BJ (cell line): Measurements from ENCODE around the gene TRIM59. TPM values are rescaled to one million over a fixed set of nuclear protein-coding genes. Genes with fewer than 3 reads are reported as not detected.

Source experiments
- CTCF ChIA-PET: fragments of 350-600 bp; formaldehyde crosslinking; extraction: SDS; loops from one replicate; lab custom pipeline; 2021; ENCODE audit warnings: antibody characterized with exemption, inconsistent platforms; lab: Yijun Ruan, JAX
- POLR2A ChIA-PET: fragments of 300-600 bp; sonication (Branson Sonifier 250); formaldehyde crosslinking; extraction: SDS; loops from one replicate; lab custom pipeline; 2021; ENCODE audit warnings: antibody characterized with exemption; lab: Charles Lee
- DNase-seq: peaks from one replicate; pipeline ENCODE4 v3.0.0-alpha.2; 2011; ENCODE audit warnings: low read depth
- H3K27me3 ChIP-seq: 2 replicates; pipeline ENCODE4 v1.6.0; 2011; ENCODE audit warnings: low read length; ENCODE audit not compliant: control insufficient read depth, insufficient read depth
- H3K36me3 ChIP-seq: 2 replicates; pipeline ENCODE4 v1.5.1; 2011; ENCODE audit warnings: low read length; ENCODE audit not compliant: control insufficient read depth, insufficient read depth
- H3K4me3 ChIP-seq: 2 replicates; pipeline ENCODE4 v1.5.1; 2011; ENCODE audit warnings: low read depth, mild to moderate bottlenecking, control low read depth, low read length
- CTCF ChIP-seq: IDR thresholded peaks from 2 replicates; pipeline ENCODE4 v1.5.1; 2011; ENCODE audit warnings: low read depth, mild to moderate bottlenecking, control low read depth, inconsistent platforms, low read length, moderate library complexity; ENCODE audit not compliant: insufficient read depth
- polyA plus RNA-seq: library from polyadenylated mRNA; depleted of rRNA; stranded (reverse); fragments of >200 nt; gene quantifications from 2 replicates; pipeline ENCODE4 v1.2.3, GENCODE V29; 2011

The TRIM59 gene
- polyA plus RNA-seq, 1 experiment, result 10.3 TPM

GRCh38 chr3:160475884-160476283 is 26.3 kb upstream of the TRIM59 start:
- Histone ChIP-seq H3K36me3 (no peaks in the 10 kb centered on the region), H3K27me3 (no peaks in the 10 kb centered on the region), H3K4me3 (no peak overlapping the region)
- ChIA-PET POLR2A (no interaction called here), CTCF (no interaction called here)
- no peak for DNase-seq
- TF ChIP-seq CTCF, result no peak

GRCh38 chr3:160475153-160475552 is 25.6 kb upstream of the TRIM59 start:
- no peaks in the 10 kb centered on the region for H3K27me3 ChIP-seq
- no peak for DNase-seq
- H3K4me3 ChIP-seq, result no peak overlapping the region
- TF ChIP-seq CTCF, result no peak
- ChIA-PET POLR2A (no interaction called here), CTCF (interaction anchor here (0.6 kb wide), 1 partner anchor 68 kb away, joined by 5 read pairs; no protein-coding TSS in a partner anchor)
- H3K36me3 ChIP-seq, result no peaks in the 10 kb centered on the region

GRCh38 chr3:160474416-160474838 is 24.8 kb upstream of the TRIM59 start:
- DNase-seq, result no peak
- Histone ChIP-seq H3K27me3 (no peaks in the 10 kb centered on the region), H3K4me3 (no peak overlapping the region), H3K36me3 (no peaks in the 10 kb centered on the region)
- CTCF ChIA-PET, result interaction anchor here (0.6 kb wide), 1 partner anchor 67 kb away, joined by 5 read pairs; no protein-coding TSS in a partner anchor
- POLR2A ChIA-PET, result interaction anchor here (0.6 to 0.9 kb wide), 3 partner anchors 24 to 628 kb away, joined by 3 to 6 read pairs (median 6); partner anchors contain the start of gene TRIM59
- TF ChIP-seq CTCF, result no peak

- POLR2A ChIA-PET, result interaction anchor here (0.9 kb wide), 1 partner anchor 24 kb away, joined by 6 read pairs; the partner anchor contains the start of gene TRIM59
- CTCF ChIA-PET, result interaction anchor here (1.3 to 1.4 kb wide), 2 partner anchors 9 to 59 kb away, joined by 3 read pairs; no protein-coding TSS in a partner anchor
- Histone ChIP-seq H3K36me3 (no peaks in the 10 kb centered on the region), H3K4me3 (no peak overlapping the region), H3K27me3 (no peaks in the 10 kb centered on the region)
- peak; percentile 84 for DNase-seq
- no peak for TF ChIP-seq CTCF
Observed at GRCh38 chr3:160473978-160474377, 24.4 kb upstream of the TRIM59 start.

- DNase-seq, result peak; percentile 91
- TF ChIP-seq CTCF, result no peak
- H3K36me3 ChIP-seq, result no peaks in the 10 kb centered on the region
- H3K4me3 ChIP-seq, result no peak overlapping the region
- no peaks in the 10 kb centered on the region for H3K27me3 ChIP-seq
- CTCF ChIA-PET, result interaction anchor here (1.3 to 1.4 kb wide), 3 partner anchors 8 to 58 kb away, joined by 3 read pairs; no protein-coding TSS in a partner anchor
- POLR2A ChIA-PET, result no interaction called here
Observed at GRCh38 chr3:160473221-160473620, 23.6 kb upstream of the TRIM59 start.
